Caco-2 (cell line): ENCODE results near the gene RAB40A. TPM values are rescaled to one million over a fixed set of nuclear protein-coding genes. Genes with fewer than 3 reads are reported as not detected.

Experiments
- BruUV-seq: library from RNA; stranded (reverse); fragments of 400-500 nt; replicated peaks from 2 replicates; lab custom pipeline; 2021; lab: Mats Ljungman, UMichigan
- CTCF ChIA-PET: fragments of 300-600 bp; sonication (Branson Sonifier 250); formaldehyde crosslinking; loops from one replicate; lab custom pipeline; 2022; ENCODE audit warnings: antibody characterized with exemption; lab: Charles Lee
- POLR2A ChIA-PET: fragments of 300-600 bp; sonication (Branson Sonifier 250); formaldehyde crosslinking; loops from one replicate; lab custom pipeline; 2022; ENCODE audit warnings: antibody characterized with exemption; lab: Charles Lee
- DNase-seq, 2 experiments: peaks; one replicate each; pipeline versions ENCODE4 v3.0.0 to v3.0.0-alpha.2; 2020 to 2022
- H3K27me3 ChIP-seq: replicated peaks from 2 replicates; pipeline ENCODE4 v1.6.0; 2011; ENCODE audit warnings: low read length; ENCODE audit not compliant: control insufficient read depth, insufficient read depth
- H3K36me3 ChIP-seq: 2 replicates; pipeline ENCODE4 v1.5.1; 2011; ENCODE audit warnings: low read length; ENCODE audit not compliant: control insufficient read depth, insufficient read depth
- H3K4me1 ChIP-seq: fragments of 250-450 bp; sonication (Bioruptor Pico); 2 replicates; pipeline ENCODE4 v1.5.1; 2020; ENCODE audit warnings: mild to moderate bottlenecking
- H3K4me3 ChIP-seq: 2 replicates; pipeline ENCODE4 v1.5.1; 2011; ENCODE audit warnings: low read depth, mild to moderate bottlenecking, control low read depth, low read length
- H3K9me3 ChIP-seq: fragments of 250-450 bp; sonication (Bioruptor Pico); 2 replicates; pipeline ENCODE4 v1.5.1; 2020; ENCODE audit warnings: mild to moderate bottlenecking, moderate library complexity
- H3K27ac Mint-ChIP-seq: one replicate; pipeline ENCODE4 v1.8.0; 2022; ENCODE audit warnings: mixed read lengths; ENCODE audit not compliant: unreplicated experiment
- H3K27me3 Mint-ChIP-seq: one replicate; pipeline ENCODE4 v1.8.0; 2022; ENCODE audit warnings: mixed read lengths; ENCODE audit not compliant: insufficient read depth, unreplicated experiment
- H3K36me3 Mint-ChIP-seq: one replicate; pipeline ENCODE4 v1.8.0; 2022; ENCODE audit warnings: mild to moderate bottlenecking, mixed read lengths; ENCODE audit not compliant: insufficient read depth, unreplicated experiment
- H3K4me1 Mint-ChIP-seq: one replicate; pipeline ENCODE4 v1.8.0; 2022; ENCODE audit warnings: low read depth, mixed read lengths; ENCODE audit not compliant: unreplicated experiment
- H3K4me3 Mint-ChIP-seq: one replicate; pipeline ENCODE4 v1.8.0; 2022; ENCODE audit warnings: mild to moderate bottlenecking, moderate library complexity, mixed read lengths; ENCODE audit not compliant: unreplicated experiment
- H3K9me3 Mint-ChIP-seq: one replicate; pipeline ENCODE4 v1.8.0; 2022; ENCODE audit warnings: mixed read lengths; ENCODE audit not compliant: unreplicated experiment
- intact Hi-C: fragments of 100-400 bp; cut with micrococcal nuclease; formaldehyde crosslinking; loops from one replicate; pipeline ENCODE4 v1.10.0; 2022; ENCODE audit not compliant: unreplicated experiment
- total RNA-seq: library from RNA; stranded (reverse); gene quantifications from 2 replicates; pipeline ENCODE4 v1.2.3, GENCODE V29; 2022
- TF ChIP-seq, protein P1 (sequence below), 2 experiments: fragments of 200-600 bp in 1 of 2; IDR thresholded peaks; 1 replicate in 1 of 2; 2 replicates in 1 of 2; pipeline versions ENCODE4 v1.5.1 to v1.8.0; 2011 to 2022; ENCODE audit warnings: antibody characterized with exemption in 1 of 2, control low read depth in 1 of 2, inconsistent platforms in 1 of 2, low read depth in 1 of 2, low read length in 1 of 2, mild to moderate bottlenecking in 1 of 2, moderate library complexity in 1 of 2; ENCODE audit not compliant: insufficient read depth in 1 of 2, severe bottlenecking in 1 of 2, unreplicated experiment in 1 of 2

RAB40A gene
- total RNA-seq, 1 experiment from 2014 or later: not detected

DNA sequence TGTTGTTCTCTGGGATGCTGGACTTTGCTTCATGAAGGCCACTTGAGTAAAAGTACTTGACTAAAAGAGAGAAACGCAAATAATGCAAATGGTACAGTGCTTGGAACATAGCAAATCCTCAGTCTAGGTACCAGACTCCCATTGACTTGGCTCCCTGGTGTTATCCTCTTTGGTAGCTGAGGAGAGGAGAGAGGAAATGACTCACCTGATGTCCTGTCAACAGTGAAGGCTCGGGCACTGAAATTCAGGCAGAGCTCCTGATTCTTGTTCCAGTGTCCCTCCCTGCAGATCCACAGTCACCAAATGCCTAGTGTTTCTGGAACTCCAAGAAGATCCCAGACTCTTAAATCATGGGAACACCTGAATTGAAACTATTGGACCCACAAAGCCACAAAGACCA, 43.5 kb upstream of the RAB40A start:
- CTCF ChIA-PET: no interaction called here

DNA sequence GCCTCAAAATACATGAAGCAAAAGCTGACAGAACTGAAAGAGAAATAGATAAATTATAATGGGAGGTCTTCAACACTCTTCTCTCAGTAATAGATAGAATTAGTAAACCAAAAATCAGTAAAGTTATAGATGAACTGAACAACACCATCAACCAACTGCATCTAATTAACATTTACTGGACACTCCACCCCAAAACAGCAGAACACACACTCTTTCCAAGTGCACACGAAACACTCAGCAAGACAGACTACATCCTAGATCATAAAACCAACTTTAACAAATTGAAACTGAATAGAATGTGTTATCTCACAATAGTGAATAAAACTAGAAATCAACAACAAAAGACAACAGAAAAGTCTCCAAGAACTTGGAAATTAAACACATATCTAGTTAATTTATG, 41.0 kb upstream of the RAB40A start:
- intact Hi-C loops: no loop called here
- Histone ChIP-seq H3K27me3 (no peaks in the 10 kb centered on the region), H3K4me1 (no peaks in the 10 kb centered on the region), H3K4me3 (no peak overlapping the region), H3K9me3 (no peaks in the 10 kb centered on the region), H3K36me3 (no peaks in the 10 kb centered on the region)
- BruUV-seq: no TSS peak
- no peaks in the 10 kb centered on the region for H3K4me1 Mint-ChIP-seq
- DNase-seq: no peak
- TF ChIP-seq, protein P1, sequence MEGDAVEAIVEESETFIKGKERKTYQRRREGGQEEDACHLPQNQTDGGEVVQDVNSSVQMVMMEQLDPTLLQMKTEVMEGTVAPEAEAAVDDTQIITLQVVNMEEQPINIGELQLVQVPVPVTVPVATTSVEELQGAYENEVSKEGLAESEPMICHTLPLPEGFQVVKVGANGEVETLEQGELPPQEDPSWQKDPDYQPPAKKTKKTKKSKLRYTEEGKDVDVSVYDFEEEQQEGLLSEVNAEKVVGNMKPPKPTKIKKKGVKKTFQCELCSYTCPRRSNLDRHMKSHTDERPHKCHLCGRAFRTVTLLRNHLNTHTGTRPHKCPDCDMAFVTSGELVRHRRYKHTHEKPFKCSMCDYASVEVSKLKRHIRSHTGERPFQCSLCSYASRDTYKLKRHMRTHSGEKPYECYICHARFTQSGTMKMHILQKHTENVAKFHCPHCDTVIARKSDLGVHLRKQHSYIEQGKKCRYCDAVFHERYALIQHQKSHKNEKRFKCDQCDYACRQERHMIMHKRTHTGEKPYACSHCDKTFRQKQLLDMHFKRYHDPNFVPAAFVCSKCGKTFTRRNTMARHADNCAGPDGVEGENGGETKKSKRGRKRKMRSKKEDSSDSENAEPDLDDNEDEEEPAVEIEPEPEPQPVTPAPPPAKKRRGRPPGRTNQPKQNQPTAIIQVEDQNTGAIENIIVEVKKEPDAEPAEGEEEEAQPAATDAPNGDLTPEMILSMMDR (IDR thresholded peaks at IDR 0.05; ENCODE audit: insufficient read depth in 1 of 2, low read depth in 1 of 2, low read length in 1 of 2, severe bottlenecking in 1 of 2, unreplicated experiment in 1 of 2): no peak
- H3K27me3 Mint-ChIP-seq: peaks cover 3% of the 10 kb centered on the region
- CTCF ChIA-PET: interaction anchor here (0.6 kb wide), 1 partner anchor 236 kb away, joined by 3 read pairs; no protein-coding TSS in a partner anchor
- no peak overlapping the region for H3K4me3 Mint-ChIP-seq
- H3K9me3 Mint-ChIP-seq: no peaks in the 10 kb centered on the region
- POLR2A ChIA-PET: no interaction called here
- no peak overlapping the region for H3K27ac Mint-ChIP-seq
- H3K36me3 Mint-ChIP-seq: no peaks in the 10 kb centered on the region

More for the DNA sequence above, 43.5 kb upstream of the RAB40A start:
- Mint-ChIP-seq H3K4me1 (no peaks in the 10 kb centered on the region), H3K36me3 (no peaks in the 10 kb centered on the region), H3K4me3 (no peak overlapping the region), H3K9me3 (no peaks in the 10 kb centered on the region), H3K27me3 (peaks cover 3% of the 10 kb centered on the region), H3K27ac (no peak overlapping the region)
- Histone ChIP-seq H3K9me3 (no peaks in the 10 kb centered on the region), H3K4me1 (no peaks in the 10 kb centered on the region), H3K27me3 (no peaks in the 10 kb centered on the region), H3K4me3 (no peak overlapping the region), H3K36me3 (no peaks in the 10 kb centered on the region)
- no TSS peak for BruUV-seq
- POLR2A ChIA-PET: no interaction called here
- TF ChIP-seq, protein P1 (IDR thresholded peaks at IDR 0.05; ENCODE audit: insufficient read depth in 1 of 2, low read depth in 1 of 2, low read length in 1 of 2, severe bottlenecking in 1 of 2, unreplicated experiment in 1 of 2): no peak
- intact Hi-C loops: no loop called here
- no peak for DNase-seq

DNA sequence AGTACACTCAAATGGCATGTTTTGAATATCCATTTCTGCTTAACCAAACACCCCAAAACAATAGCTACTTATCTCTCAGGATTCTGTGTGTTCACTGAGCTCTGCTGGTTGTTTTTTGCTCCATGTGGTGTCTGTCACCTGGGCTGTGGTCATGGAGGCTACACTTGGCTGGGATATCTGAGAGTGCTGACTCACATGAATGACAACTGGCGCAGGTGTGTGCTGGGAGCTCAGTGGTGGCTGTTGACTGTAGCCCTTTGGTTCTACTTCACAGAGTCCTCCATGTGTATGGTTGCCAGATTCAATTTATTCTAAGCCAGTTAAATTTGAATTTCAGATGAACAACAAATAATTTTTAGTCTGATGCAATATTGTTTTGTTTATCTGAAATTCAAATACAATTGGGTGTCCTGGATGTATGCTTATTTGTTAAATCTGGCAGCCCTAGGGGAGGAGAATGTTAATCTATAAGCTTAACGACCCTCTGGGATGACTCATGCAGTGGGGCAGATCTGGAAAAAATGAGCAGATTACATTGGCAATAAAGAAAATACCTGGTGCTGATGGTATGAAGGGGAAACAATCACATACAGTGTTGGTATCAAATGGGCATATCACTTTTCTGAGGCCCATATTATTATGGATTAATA, 37.8 kb upstream of the RAB40A start:
- no peak overlapping the region for H3K4me3 ChIP-seq
- TF ChIP-seq, protein P1 (IDR thresholded peaks at IDR 0.05; ENCODE audit: insufficient read depth in 1 of 2, low read depth in 1 of 2, low read length in 1 of 2, severe bottlenecking in 1 of 2, unreplicated experiment in 1 of 2): no peak
- Mint-ChIP-seq H3K4me3 (no peak overlapping the region), H3K4me1 (peaks cover 9% of the 10 kb centered on the region), H3K27ac (no peak overlapping the region), H3K36me3 (no peaks in the 10 kb centered on the region), H3K9me3 (no peaks in the 10 kb centered on the region), H3K27me3 (no peaks in the 10 kb centered on the region)
- no peaks in the 10 kb centered on the region for H3K36me3 ChIP-seq
- ChIA-PET POLR2A (interaction anchor here (0.6 kb wide), 1 partner anchor 72 kb away, joined by 9 read pairs; the partner anchor contains the start of gene TCEAL1), CTCF (no interaction called here)
- no peak for DNase-seq
- no peaks in the 10 kb centered on the region for H3K9me3 ChIP-seq
- intact Hi-C loops: no loop called here
- peaks cover 8% of the 10 kb centered on the region for H3K4me1 ChIP-seq
- BruUV-seq: no TSS peak
- H3K27me3 ChIP-seq: no peaks in the 10 kb centered on the region
